IMR-90 (cell line): Measurements from ENCODE around the gene CCDC137. TPM values are rescaled to one million over a fixed set of nuclear protein-coding genes. Genes with fewer than 3 reads are reported as not detected.

ENCODE experiments used
- ATAC-seq: fragments of 200-7000 bp; cut with Tn5 transposase; 2 replicates; pipeline ENCODE4 v1.9.1; 2020; ENCODE audit warnings: low read depth, mild to moderate bottlenecking, moderate library complexity
- BruUV-seq: library from RNA; stranded (reverse); fragments of 400-500 nt; replicated peaks from 2 replicates; lab custom pipeline; 2021; lab: Mats Ljungman, UMichigan
- CTCF ChIA-PET: fragments of 300-600 bp; formaldehyde crosslinking; extraction: SDS; loops from one replicate; lab custom pipeline; 2021; ENCODE audit warnings: antibody characterized with exemption; lab: Yijun Ruan, JAX
- POLR2A ChIA-PET: fragments of 300-600 bp; sonication (Branson Sonifier 250); formaldehyde crosslinking; loops from one replicate; lab custom pipeline; 2022; ENCODE audit warnings: antibody characterized with exemption; ENCODE audit not compliant: unreplicated experiment; lab: Charles Lee
- DNase-seq: peaks from one replicate; pipeline ENCODE4 v3.0.0; 2013
- H2AFZ ChIP-seq: replicated peaks from 2 replicates; pipeline ENCODE3; 2013; ENCODE audit warnings: low read length, mild to moderate bottlenecking; ENCODE audit not compliant: poor library complexity
- H2AK5ac ChIP-seq: 2 replicates; pipeline ENCODE4 v1.6.1; 2013; ENCODE audit warnings: low read depth, low read length, inconsistent platforms
- H2AK9ac ChIP-seq: replicated peaks from 2 replicates; pipeline ENCODE3; 2013; ENCODE audit warnings: mild to moderate bottlenecking, low read depth, low read length, moderate library complexity; ENCODE audit not compliant: poor library complexity
- H2BK120ac ChIP-seq: 2 replicates; pipeline ENCODE4 v1.6.1; 2013; ENCODE audit warnings: low read depth, low read length, inconsistent platforms
- H2BK15ac ChIP-seq: 3 replicates; pipeline ENCODE4 v1.6.1; 2013; ENCODE audit warnings: low read depth, low read length, inconsistent platforms
- H2BK20ac ChIP-seq: 2 replicates; pipeline ENCODE4 v1.6.1; 2013; ENCODE audit warnings: low read depth, mild to moderate bottlenecking, inconsistent platforms, low read length, moderate library complexity
- H2BK5ac ChIP-seq: 2 replicates; pipeline ENCODE4 v1.6.1; 2013; ENCODE audit warnings: mild to moderate bottlenecking, low read depth, low read length, inconsistent platforms; ENCODE audit not compliant: poor library complexity, severe bottlenecking
- H3K14ac ChIP-seq: replicated peaks from 2 replicates; pipeline ENCODE4 v1.6.1; 2013; ENCODE audit warnings: low read depth, low read length, inconsistent platforms
- H3K18ac ChIP-seq: 2 replicates; pipeline ENCODE4 v1.6.1; 2013; ENCODE audit warnings: low read depth, low read length, control low read depth
- H3K23ac ChIP-seq: 2 replicates; pipeline ENCODE4 v1.6.1; 2013; ENCODE audit warnings: low read depth, low read length, inconsistent platforms
- H3K27ac ChIP-seq: 2 replicates; pipeline ENCODE4 v1.5.1; 2013; ENCODE audit warnings: mild to moderate bottlenecking, control low read depth, low read length; ENCODE audit not compliant: insufficient read depth
- H3K27me3 ChIP-seq: 2 replicates; pipeline ENCODE4 v1.6.1; 2013; ENCODE audit warnings: low read length; ENCODE audit not compliant: control insufficient read depth, insufficient read depth
- H3K36me3 ChIP-seq: 2 replicates; pipeline ENCODE4 v1.6.1; 2013; ENCODE audit warnings: low read length, mixed read lengths; ENCODE audit not compliant: control insufficient read depth, insufficient read depth
- H3K4ac ChIP-seq: 2 replicates; pipeline ENCODE4 v1.6.1; 2013; ENCODE audit warnings: low read depth, low read length, inconsistent platforms
- H3K4me1 ChIP-seq: 2 replicates; pipeline ENCODE4 v1.6.1; 2013; ENCODE audit warnings: low read length, mixed read lengths; ENCODE audit not compliant: control insufficient read depth, insufficient read depth
- H3K4me2 ChIP-seq: 2 replicates; pipeline ENCODE4 v1.6.1; 2013; ENCODE audit warnings: low read depth, mild to moderate bottlenecking, control low read depth, low read length, moderate library complexity
- H3K4me3 ChIP-seq: 2 replicates; pipeline ENCODE4 v1.5.1; 2013; ENCODE audit warnings: low read depth, mild to moderate bottlenecking, control low read depth, low read length, moderate library complexity; ENCODE audit not compliant: insufficient read depth
- H3K56ac ChIP-seq: 2 replicates; pipeline ENCODE4 v1.6.1; 2013; ENCODE audit warnings: low read length, inconsistent platforms; ENCODE audit not compliant: insufficient read depth; ENCODE audit errors: extremely low read depth
- H3K79me1 ChIP-seq, 2 experiments: 2 replicates each; pipeline ENCODE4 v1.6.1; 2013; ENCODE audit warnings: low read length in 2 of 2, inconsistent platforms in 1 of 2, low read depth in 1 of 2
- H3K9ac ChIP-seq: 2 replicates; pipeline ENCODE4 v1.6.1; 2013; ENCODE audit warnings: low read depth, low read length, control low read depth
- H3K9me1 ChIP-seq: 2 replicates; pipeline ENCODE4 v1.6.1; 2013; ENCODE audit warnings: low read length, inconsistent platforms; ENCODE audit not compliant: insufficient read depth
- H3K9me3 ChIP-seq: 2 replicates; pipeline ENCODE4 v1.6.1; 2013; ENCODE audit warnings: low read length; ENCODE audit not compliant: control insufficient read depth, insufficient read depth
- H4K20me1 ChIP-seq: 2 replicates; pipeline ENCODE4 v1.6.1; 2013; ENCODE audit warnings: low read length, inconsistent platforms; ENCODE audit not compliant: insufficient read depth
- H4K5ac ChIP-seq: 2 replicates; pipeline ENCODE4 v1.6.1; 2013; ENCODE audit warnings: mild to moderate bottlenecking, low read depth, low read length, control low read depth
- H4K8ac ChIP-seq, 2 experiments: 2 replicates each; pipeline ENCODE4 v1.6.1; 2013; ENCODE audit warnings: low read depth in 2 of 2, low read length in 2 of 2, control low read depth in 1 of 2, inconsistent platforms in 1 of 2
- H4K91ac ChIP-seq: 2 replicates; pipeline ENCODE4 v1.6.1; 2013; ENCODE audit warnings: low read depth, low read length, inconsistent platforms; ENCODE audit not compliant: insufficient read depth
- CEBPB ChIP-seq: IDR thresholded peaks from 2 replicates; pipeline ENCODE4 v1.6.1; 2012; ENCODE audit warnings: low read depth, low read length, improper control_type of control experiment
- CHD1 ChIP-seq: IDR thresholded peaks from 2 replicates; pipeline ENCODE4 v1.6.1; 2012; ENCODE audit warnings: low read depth, low read length, improper control_type of control experiment
- FOS ChIP-seq: fragments of 150-350 bp; IDR thresholded peaks from 2 replicates; pipeline ENCODE4 v1.6.1; 2016; ENCODE audit warnings: low read depth, low read length
- MAZ ChIP-seq: IDR thresholded peaks from 2 replicates; pipeline ENCODE4 v1.6.1; 2012; ENCODE audit warnings: low read depth, mild to moderate bottlenecking, low read length, improper control_type of control experiment, moderate library complexity, borderline replicate concordance
- NFE2L2 ChIP-seq: fragments of 150-350 bp; IDR thresholded peaks from 2 replicates; pipeline ENCODE4 v1.6.1; 2016; ENCODE audit warnings: low read depth, mild to moderate bottlenecking, low read length
- POLR2A ChIP-seq: IDR thresholded peaks from 2 replicates; pipeline ENCODE4 v1.6.1; 2012; ENCODE audit warnings: mild to moderate bottlenecking, low read depth, low read length
- RAD21 ChIP-seq: IDR thresholded peaks from 2 replicates; pipeline ENCODE4 v1.6.1; 2012; ENCODE audit warnings: low read length, improper control_type of control experiment
- RCOR1 ChIP-seq: IDR thresholded peaks from 2 replicates; pipeline ENCODE4 v1.6.1; 2012; ENCODE audit warnings: mild to moderate bottlenecking, low read length, improper control_type of control experiment; ENCODE audit not compliant: insufficient replicate concordance
- RFX5 ChIP-seq: IDR thresholded peaks from 2 replicates; pipeline ENCODE4 v1.8.0; 2012; ENCODE audit warnings: low read depth, mild to moderate bottlenecking, low read length, moderate library complexity
- SMC3 ChIP-seq: fragments of 150-350 bp; IDR thresholded peaks from 2 replicates; pipeline ENCODE4 v1.6.1; 2016; ENCODE audit warnings: low read depth, mild to moderate bottlenecking, antibody characterized with exemption, low read length, moderate library complexity
- WGBS, 2 experiments: methylation state at CpG; one replicate each; pipeline versions ENCODE4 v1.1.5 to v1.1.7; 2013; ENCODE audit warnings: missing lambda C conversion rate in 2 of 2; ENCODE audit not compliant: insufficient read length in 1 of 2; ENCODE audit errors: extremely low coverage in 2 of 2; 5-methylcytosine and 5-hydroxymethylcytosine counted together
- dilution Hi-C: fragments of 300-500 bp; cut with HindIII; formaldehyde crosslinking; loops from one replicate; pipeline ENCODE4 v1.14.3; 2018; ENCODE audit warnings: low sequenced_read_pairs; ENCODE audit not compliant: unreplicated experiment
- in situ Hi-C: fragments of 300-500 bp; cut with MboI; formaldehyde crosslinking; loops from 3 replicates; pipeline ENCODE4 v1.14.3; 2019; ENCODE audit warnings: low sequenced_read_pairs, inconsistent platforms, mixed read lengths
- intact Hi-C: fragments of 100-400 bp; cut with micrococcal nuclease; formaldehyde crosslinking; loops from 2 replicates; pipeline ENCODE4 v1.10.0; 2022
- polyA plus RNA-seq, 3 experiments: library from polyadenylated mRNA; depleted of rRNA; stranded (reverse); fragments of >200 nt; gene quantifications; 2 replicates each; pipeline ENCODE4 v1.2.3, GENCODE V29; 2012; ENCODE audit warnings: low replicate concordance in 1 of 3
- total RNA-seq: library from RNA; depleted of rRNA; stranded (reverse); fragments of >200 nt; gene quantifications from 2 replicates; pipeline ENCODE4 v1.2.3, GENCODE V29; 2012
- TF ChIP-seq, protein P1 (sequence below): conservative IDR thresholded peaks from 2 replicates; pipeline ENCODE4 v1.5.1; 2012; ENCODE audit warnings: mild to moderate bottlenecking, low read depth, low read length, improper control_type of control experiment
- TF ChIP-seq, protein P2 (sequence below): fragments of 150-350 bp; IDR thresholded peaks from 2 replicates; pipeline ENCODE4 v1.6.1; 2016; ENCODE audit warnings: low read depth, mild to moderate bottlenecking, low read length, moderate library complexity, borderline replicate concordance
- TF ChIP-seq, protein P3 (sequence below): fragments of 150-350 bp; IDR thresholded peaks from 2 replicates; pipeline ENCODE4 v1.6.1; 2017; ENCODE audit warnings: mild to moderate bottlenecking, antibody characterized with exemption, low read length, low read depth

The CCDC137 gene
- total and polyA plus RNA-seq, 2 of the 4 experiments (the other 2 are of a cell fraction), result 7.5 to 18.4 TPM

DNA sequence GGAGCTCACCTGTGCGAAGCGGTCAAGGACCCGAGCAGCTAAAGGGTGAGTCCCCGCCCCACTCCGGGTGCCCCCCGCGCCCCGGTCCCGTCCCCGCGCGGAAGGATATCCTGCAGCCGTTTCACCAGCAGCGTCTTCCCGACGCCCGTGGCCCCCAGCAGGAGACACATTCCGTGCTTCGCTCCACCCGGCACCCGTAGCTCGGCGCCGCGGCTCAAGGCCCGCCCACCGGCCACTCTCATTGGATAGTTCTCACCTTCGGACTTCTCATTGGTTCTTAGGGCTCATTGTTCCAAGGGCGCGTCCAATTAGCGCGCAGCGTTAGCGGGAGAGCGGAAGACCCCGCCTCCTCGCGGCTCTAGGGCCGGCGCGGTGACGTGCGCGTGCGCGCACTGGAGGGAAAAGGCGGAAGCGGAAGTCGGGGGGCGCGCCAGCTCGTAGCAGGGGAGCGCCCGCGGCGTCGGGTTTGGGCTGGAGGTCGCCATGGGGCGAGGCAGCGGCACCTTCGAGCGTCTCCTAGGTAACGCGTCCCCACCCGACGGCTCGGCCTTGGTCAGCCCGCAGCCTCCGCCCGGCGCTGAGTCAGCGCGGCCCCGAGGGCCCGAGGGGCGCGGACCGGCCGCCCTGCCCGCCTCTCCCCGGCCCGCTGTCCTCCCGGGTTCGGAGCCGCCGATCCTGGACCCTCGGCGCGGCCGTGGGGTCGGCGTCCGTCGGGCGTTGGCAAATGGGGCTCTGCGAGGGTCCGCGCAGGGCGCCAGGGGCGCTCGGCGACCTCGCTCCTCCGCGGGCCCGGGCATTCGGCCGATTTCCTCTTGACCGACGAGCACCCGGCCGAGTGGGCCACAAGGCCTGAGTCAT, 17.3 kb downstream of the CCDC137 start, which contains the start of the genes ARL16 and HGS:
TSS of gene ARL16 (minus strand) at position 214 of the 858 bp plus-strand sequence. CDS start at position 170, 44 bp downstream.
TSS of gene HGS (plus strand) at position 428 of the 858 bp plus-strand sequence. CDS start at position 484, 56 bp downstream.
- BruUV-seq, result no TSS peak
- peak within 1 kb of the TSS; percentile 80 to 95 for H4K8ac ChIP-seq
- POLR2A ChIA-PET, result interaction anchor here (0.6 to 0.7 kb wide), 2 partner anchors 24 to 206 kb away, joined by 3 to 8 read pairs; no protein-coding TSS in a partner anchor
- H2BK15ac ChIP-seq, result no peak within 1 kb of the TSS; the same call in 2 of the 3 replicates
- no peaks in the 10 kb centered on the region for H3K9me3 ChIP-seq
- H3K4me1 ChIP-seq, result peaks cover 10% of the 10 kb centered on the region
- H3K27me3 ChIP-seq, result no peaks in the 10 kb centered on the region
- peaks cover 35% of the 10 kb centered on the region for H3K36me3 ChIP-seq
- H3K23ac ChIP-seq, result peak within 1 kb of the TSS; percentile 98
- H4K5ac ChIP-seq, result peak within 1 kb of the TSS; percentile 72
- H3K14ac ChIP-seq, result peak within 1 kb of the TSS; percentile 79
- H2BK20ac ChIP-seq, result no peak within 1 kb of the TSS
- CTCF ChIA-PET, result no interaction called here
- H2AFZ ChIP-seq, result peak within 1 kb of the TSS; percentile 87
- DNase-seq (peak; percentile 99), ATAC-seq (peak; percentile 96)
- peaks cover 17 to 78% of the 10 kb centered on the region in 2 experiments; a peak in 3 of 4 replicates for H3K79me1 ChIP-seq
- H2AK5ac ChIP-seq, result peak within 1 kb of the TSS; percentile 99
- H3K56ac ChIP-seq, result peak within 1 kb of the TSS; percentile 64
- intact Hi-C loops, result no loop called here
- peaks cover 6% of the 10 kb centered on the region; the same call in 1 of the 2 replicates for H3K9me1 ChIP-seq
- peak within 1 kb of the TSS; percentile 81 for H3K27ac ChIP-seq
- H3K4me3 ChIP-seq, result peak within 1 kb of the TSS; percentile 68
- peak within 1 kb of the TSS; percentile 90 for H3K9ac ChIP-seq
- dilution Hi-C loops, result no loop called here
- H2AK9ac ChIP-seq, result peak within 1 kb of the TSS; percentile 97
- H4K91ac ChIP-seq, result peak within 1 kb of the TSS; percentile 85
- H2BK120ac ChIP-seq, result peak within 1 kb of the TSS; percentile 21; the same call in 1 of the 2 replicates
- peak within 1 kb of the TSS; percentile 82 for H3K4ac ChIP-seq
- WGBS, 2 experiments, result 1% methylated on average over 91 of the region's 112 CpGs; no CpG with 5 or more reads in 1 of the 2 experiments
- peaks cover 49% of the 10 kb centered on the region for H4K20me1 ChIP-seq
- H3K18ac ChIP-seq, result peak within 1 kb of the TSS; percentile 56
- peak within 1 kb of the TSS; percentile 75 for H2BK5ac ChIP-seq
- H3K4me2 ChIP-seq, result peak within 1 kb of the TSS; percentile 99
- in situ Hi-C loops, result no loop called here
- TF ChIP-seq CHD1 (no peak), RFX5 (0 out of 2 replicates have a peak, but pooled peaks have one; percentile 9), SMC3 (no peak), CEBPB (no peak), FOS (peak; percentile 56; the same call in 1 of the 2 replicates), MAZ (peak; percentile 96), NFE2L2 (peak; percentile 71; the same call in 1 of the 2 replicates), RCOR1 (no peak), POLR2A (peak; percentile 92), RAD21 (no peak)
- TF ChIP-seq, protein P1, sequence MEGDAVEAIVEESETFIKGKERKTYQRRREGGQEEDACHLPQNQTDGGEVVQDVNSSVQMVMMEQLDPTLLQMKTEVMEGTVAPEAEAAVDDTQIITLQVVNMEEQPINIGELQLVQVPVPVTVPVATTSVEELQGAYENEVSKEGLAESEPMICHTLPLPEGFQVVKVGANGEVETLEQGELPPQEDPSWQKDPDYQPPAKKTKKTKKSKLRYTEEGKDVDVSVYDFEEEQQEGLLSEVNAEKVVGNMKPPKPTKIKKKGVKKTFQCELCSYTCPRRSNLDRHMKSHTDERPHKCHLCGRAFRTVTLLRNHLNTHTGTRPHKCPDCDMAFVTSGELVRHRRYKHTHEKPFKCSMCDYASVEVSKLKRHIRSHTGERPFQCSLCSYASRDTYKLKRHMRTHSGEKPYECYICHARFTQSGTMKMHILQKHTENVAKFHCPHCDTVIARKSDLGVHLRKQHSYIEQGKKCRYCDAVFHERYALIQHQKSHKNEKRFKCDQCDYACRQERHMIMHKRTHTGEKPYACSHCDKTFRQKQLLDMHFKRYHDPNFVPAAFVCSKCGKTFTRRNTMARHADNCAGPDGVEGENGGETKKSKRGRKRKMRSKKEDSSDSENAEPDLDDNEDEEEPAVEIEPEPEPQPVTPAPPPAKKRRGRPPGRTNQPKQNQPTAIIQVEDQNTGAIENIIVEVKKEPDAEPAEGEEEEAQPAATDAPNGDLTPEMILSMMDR, result no peak
- TF ChIP-seq, protein P2, sequence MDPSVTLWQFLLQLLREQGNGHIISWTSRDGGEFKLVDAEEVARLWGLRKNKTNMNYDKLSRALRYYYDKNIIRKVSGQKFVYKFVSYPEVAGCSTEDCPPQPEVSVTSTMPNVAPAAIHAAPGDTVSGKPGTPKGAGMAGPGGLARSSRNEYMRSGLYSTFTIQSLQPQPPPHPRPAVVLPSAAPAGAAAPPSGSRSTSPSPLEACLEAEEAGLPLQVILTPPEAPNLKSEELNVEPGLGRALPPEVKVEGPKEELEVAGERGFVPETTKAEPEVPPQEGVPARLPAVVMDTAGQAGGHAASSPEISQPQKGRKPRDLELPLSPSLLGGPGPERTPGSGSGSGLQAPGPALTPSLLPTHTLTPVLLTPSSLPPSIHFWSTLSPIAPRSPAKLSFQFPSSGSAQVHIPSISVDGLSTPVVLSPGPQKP, result no peak
- TF ChIP-seq, protein P3, sequence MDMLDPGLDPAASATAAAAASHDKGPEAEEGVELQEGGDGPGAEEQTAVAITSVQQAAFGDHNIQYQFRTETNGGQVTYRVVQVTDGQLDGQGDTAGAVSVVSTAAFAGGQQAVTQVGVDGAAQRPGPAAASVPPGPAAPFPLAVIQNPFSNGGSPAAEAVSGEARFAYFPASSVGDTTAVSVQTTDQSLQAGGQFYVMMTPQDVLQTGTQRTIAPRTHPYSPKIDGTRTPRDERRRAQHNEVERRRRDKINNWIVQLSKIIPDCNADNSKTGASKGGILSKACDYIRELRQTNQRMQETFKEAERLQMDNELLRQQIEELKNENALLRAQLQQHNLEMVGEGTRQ, result no peak
